GM19452 (cell line): ENCODE measurements around the gene PI4KA.

Experiments used
- ATAC-seq: cut with Tn5 transposase; IDR thresholded peaks from one replicate; pipeline ENCODE4 v1.9.1; 2021; ENCODE audit not compliant: unreplicated experiment

Gene PI4KA

GRCh38 chr22:20794650-20795413 is 63.8 kb downstream of the PI4KA start:
- ATAC-seq: no peak

- no peak for ATAC-seq
Measured at GRCh38 chr22:20793748-20794649, 64.6 kb downstream of the PI4KA start.

GRCh38 chr22:20792966-20793728 is 65.5 kb downstream of the PI4KA start:
- no peak for ATAC-seq

- ATAC-seq: no peak
Measured at GRCh38 chr22:20792221-20792965, 66.2 kb downstream of the PI4KA start.

GRCh38 chr22:20788627-20789344 is 69.8 kb downstream of the PI4KA start:
- ATAC-seq: no peak

- ATAC-seq: no peak
Measured at GRCh38 chr22:20787746-20788626, 70.6 kb downstream of the PI4KA start.

GRCh38 chr22:20787223-20787622 is 71.4 kb downstream of the PI4KA start:
- ATAC-seq: no peak

- ATAC-seq: no peak
Measured at GRCh38 chr22:20786536-20786979, 72.1 kb downstream of the PI4KA start.

- no peak for ATAC-seq
Measured at GRCh38 chr22:20786048-20786447, 72.6 kb downstream of the PI4KA start.

GRCh38 chr22:20785415-20785814 is 73.2 kb downstream of the PI4KA start:
- no peak for ATAC-seq

- ATAC-seq: no peak
Measured at GRCh38 chr22:20783844-20784723, 74.5 kb downstream of the PI4KA start.

- no peak for ATAC-seq
Measured at GRCh38 chr22:20783300-20783673, 75.3 kb downstream of the PI4KA start.

GRCh38 chr22:20782596-20783299 is 75.9 kb downstream of the PI4KA start:
- no peak for ATAC-seq

- ATAC-seq: no peak
Measured at GRCh38 chr22:20782083-20782482, 76.5 kb downstream of the PI4KA start.

- ATAC-seq: no peak
Measured at GRCh38 chr22:20781272-20781990, 77.2 kb downstream of the PI4KA start.

- ATAC-seq: no peak
Measured at GRCh38 chr22:20779818-20780158, 78.8 kb downstream of the PI4KA start.
